HCT116 (cell line): ENCODE results near the gene TCP1.

Source experiments
- CTCF ChIP-seq, 3 experiments: fragments of 200-600 bp in 1 of 3; sonication (generic) in 1 of 3; IDR thresholded peaks in 2 of 3; conservative IDR thresholded peaks in 1 of 3; 2 replicates each; pipeline ENCODE4 v1.5.1; 2012 to 2017; ENCODE audit warnings: low read depth in 2 of 3, low read length in 2 of 3, antibody characterized with exemption in 1 of 3, borderline replicate concordance in 1 of 3, control low read depth in 1 of 3, mild to moderate bottlenecking in 1 of 3, mixed read lengths in 1 of 3, mixed run types in 1 of 3, moderate library complexity in 1 of 3; ENCODE audit not compliant: insufficient read depth in 1 of 3
- JUND ChIP-seq: IDR thresholded peaks from 2 replicates; pipeline ENCODE4 v1.6.1; 2012
- POLR2A ChIP-seq: IDR thresholded peaks from 2 replicates; pipeline ENCODE4 v1.7.0; 2011; ENCODE audit warnings: borderline replicate concordance; ENCODE audit not compliant: insufficient read depth, insufficient read length; ENCODE audit errors: extremely low read depth
- RAD21 ChIP-seq: IDR thresholded peaks from 2 replicates; pipeline ENCODE4 v1.6.1; 2012; ENCODE audit warnings: low read depth, mild to moderate bottlenecking
- ZNF274 ChIP-seq: fragments of 200-500 bp; sonication (Bioruptor generic); IDR thresholded peaks from 2 replicates; pipeline ENCODE4 v1.6.1; 2014; ENCODE audit warnings: mild to moderate bottlenecking, low read depth, low read length, inconsistent platforms
- TF ChIP-seq, protein P1 (sequence below): IDR thresholded peaks from 2 replicates; pipeline ENCODE4 v1.6.1; 2012

- no peak for TF ChIP-seq RAD21
- TF ChIP-seq, protein P1, sequence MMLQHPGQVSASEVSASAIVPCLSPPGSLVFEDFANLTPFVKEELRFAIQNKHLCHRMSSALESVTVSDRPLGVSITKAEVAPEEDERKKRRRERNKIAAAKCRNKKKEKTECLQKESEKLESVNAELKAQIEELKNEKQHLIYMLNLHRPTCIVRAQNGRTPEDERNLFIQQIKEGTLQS = no peak
- no peak for TF ChIP-seq JUND
- no peak for TF ChIP-seq CTCF (IDR thresholded peaks at IDR 0.05 in 2 of 3, conservative IDR thresholded peaks at IDR 0.05 in 1 of 3; ENCODE audit: borderline replicate concordance in 1 of 3, insufficient read depth in 1 of 3, low read depth in 2 of 3, low read length in 2 of 3)
- no peak for TF ChIP-seq POLR2A
- TF ChIP-seq ZNF274 = no peak
These were observed 10.9 kb upstream of the TCP1 start, which contains the start of gene PNLDC1 for GRCh38 chr6:159800141-159800865.
